Activated T-cell treated with anti-CD3 and anti-CD28 coated beads, Interleukin-2, amount 50 U/mL, for 48 hours (primary cell): ENCODE data around the gene MOB3A.

Source experiments
- DNase-seq, 2 experiments: peaks; one replicate each; pipeline ENCODE4 v3.0.0-alpha.2; 2020

MOB3A gene

DNA sequence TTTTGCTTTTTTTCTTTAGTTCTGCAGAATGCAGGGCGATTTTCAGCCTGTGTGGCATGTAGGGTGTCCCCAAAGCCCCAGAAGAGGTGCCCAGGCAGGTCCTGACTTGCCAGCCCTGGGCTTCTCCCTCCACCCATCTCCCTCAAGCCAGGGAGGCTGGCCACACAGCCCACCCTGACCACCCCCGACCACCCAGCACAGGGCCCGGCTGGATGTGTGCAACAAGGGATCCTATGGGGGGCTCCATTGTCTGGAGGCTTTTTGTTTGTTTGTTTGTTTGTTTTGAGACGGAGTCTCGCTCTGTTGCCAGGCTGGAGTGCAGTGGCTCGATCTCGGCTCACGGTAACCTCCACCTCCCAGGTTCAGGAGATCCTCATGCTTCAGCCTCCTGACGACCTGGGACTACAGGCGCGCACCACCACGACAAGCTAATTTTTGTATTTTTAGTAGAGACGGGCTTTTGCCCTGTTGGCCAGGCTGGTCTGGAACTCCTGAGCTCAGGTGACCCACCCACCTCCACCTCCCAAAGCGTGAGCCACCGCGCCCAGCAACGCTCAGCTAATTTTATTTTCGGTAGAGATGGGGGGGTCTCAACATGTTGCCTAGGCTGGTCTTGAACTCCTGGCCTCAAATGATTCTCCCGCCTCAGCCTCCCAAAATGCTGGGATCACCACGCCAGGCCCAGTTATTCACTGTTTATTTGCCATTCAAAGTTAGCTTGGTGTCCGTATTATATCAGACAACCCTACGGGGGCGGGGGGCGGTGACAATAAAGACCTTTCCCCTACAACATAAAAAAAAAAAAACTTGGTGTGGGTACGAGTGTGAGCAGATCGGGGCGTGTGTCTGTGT lies 37.3 kb downstream of the MOB3A start:
- DNase-seq = no peak

DNA sequence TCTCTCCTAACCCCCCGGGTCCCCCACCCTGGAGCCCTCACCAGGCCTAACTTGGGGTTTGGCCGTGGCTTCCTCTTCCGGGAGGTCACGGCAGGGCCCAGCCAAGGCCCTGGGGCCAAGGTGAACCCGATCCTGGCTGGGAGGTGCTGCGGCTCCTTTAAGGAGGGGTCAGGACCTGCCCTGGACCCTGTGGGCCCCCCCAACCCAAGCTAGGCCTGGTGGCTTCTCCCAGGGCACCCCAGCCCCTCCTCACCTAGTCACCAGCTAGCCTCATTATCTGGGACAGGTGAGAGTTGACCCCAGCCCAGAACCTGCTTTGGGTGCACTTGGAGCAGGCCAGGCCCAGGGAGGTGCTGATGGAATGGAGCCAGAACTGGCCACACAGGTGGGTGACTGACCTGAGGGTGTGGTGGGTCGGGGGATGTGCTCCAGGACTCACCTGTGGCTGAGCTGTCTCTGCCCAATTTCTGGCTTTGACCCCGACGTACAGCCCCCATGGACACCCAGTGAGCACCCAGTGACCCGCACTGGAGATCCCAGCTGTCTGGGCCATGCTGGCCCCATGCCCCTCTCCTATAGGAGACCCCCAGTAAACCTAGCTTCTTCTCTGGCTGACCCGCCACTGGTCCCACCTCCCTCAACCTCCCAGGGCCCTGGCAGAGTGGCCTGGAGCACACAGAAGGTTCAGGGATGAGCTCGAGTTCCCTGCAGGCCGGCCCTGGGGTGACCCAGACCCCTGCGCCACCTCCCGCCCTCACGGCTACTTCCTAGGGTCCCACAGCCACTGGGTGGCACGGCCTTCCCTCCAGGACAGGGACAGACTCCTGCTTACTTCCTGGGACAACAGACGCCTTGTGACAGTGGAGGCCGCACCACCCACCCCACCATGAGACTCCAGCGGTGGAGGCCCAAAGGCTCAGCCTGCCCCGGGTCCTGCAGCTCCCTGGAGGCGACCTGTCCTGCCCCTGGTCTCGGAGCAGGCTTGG lies 38.3 kb downstream of the MOB3A start:
- DNase-seq = no peak

DNA sequence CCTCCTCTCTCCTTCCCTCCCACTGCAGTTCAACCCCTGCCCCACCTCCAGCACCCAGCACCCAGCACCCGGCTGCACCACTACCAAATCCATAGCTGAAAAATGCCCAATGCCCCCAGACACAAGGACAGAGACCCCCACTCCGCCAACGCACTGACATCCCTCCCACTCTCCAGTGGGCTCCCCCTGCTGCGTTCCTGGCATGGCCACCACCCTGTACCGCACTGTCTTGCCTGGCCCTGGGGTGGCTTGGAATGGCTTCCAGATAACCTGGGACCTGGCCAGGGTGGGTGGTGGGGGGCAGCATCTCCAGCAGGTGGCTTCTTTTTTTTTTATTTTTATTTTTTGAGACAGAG lies 39.3 kb downstream of the MOB3A start:
- no peak for DNase-seq

DNA sequence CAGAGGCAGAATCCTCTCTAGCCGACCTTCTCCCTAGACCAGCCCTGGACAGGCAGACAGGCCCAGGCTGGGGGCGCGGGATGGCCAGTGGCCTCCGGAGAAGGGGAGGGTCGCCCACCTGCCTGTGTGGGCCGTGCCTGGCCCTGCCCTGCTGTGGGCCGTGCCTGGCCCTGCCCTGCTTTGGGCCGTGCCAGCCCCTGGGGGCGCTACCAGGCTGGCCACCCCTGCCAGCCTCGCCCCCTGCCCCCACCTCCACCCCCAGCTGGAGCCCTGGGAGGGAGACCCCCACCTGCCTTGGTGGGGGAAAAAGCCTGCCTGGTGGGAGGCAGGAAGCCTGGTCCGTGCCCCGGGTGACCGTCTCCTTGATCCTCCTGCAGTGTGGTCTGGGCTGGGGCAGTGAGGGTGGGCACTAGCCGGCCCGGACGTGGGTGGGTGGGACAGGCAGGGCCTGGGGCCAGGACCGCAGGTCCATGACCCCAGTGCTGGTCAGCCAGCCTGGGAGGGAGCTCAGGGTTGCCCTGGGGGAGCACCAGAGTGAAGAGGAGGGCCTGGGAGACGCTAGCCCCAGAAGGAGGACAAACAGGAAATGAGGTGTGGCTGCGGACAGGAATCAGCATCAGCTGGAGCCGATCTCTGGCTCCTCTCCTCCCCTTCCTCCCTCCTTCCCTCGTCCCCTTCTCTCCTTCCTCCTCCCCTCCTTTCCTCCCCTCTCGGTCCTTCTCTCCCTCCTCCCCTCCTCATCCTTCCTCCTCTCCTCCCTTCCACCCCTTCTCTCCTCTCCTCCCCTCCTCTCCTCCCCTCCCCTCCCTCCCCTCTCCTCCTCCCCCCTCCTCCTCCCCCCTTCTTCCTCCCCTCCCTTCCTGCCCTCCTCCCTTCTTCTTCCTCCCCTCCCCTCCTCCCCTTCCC lies 39.9 kb downstream of the MOB3A start:
- DNase-seq = peak in 1 of 2 experiments; percentile 51

DNA sequence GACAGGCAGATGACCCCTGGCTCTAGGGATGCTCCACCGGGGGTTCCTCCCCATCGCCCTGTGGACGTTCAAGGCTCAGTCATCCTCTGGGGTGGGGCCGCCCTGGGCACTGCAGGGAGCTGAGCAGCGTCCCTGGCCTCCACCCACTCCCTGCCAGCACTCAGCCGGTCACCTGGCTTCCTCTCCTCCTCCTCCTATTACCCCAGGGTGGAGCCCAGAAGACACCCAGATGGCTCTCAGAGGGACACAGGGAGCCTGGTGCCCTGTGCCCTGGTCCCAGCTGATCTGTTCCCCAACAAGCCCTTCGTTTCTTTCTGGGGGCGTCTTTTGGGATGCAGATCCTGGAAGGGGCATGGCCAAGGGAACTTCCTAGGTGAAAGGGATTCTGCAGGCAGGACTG lies 41.4 kb downstream of the MOB3A start:
- DNase-seq = no peak

DNA sequence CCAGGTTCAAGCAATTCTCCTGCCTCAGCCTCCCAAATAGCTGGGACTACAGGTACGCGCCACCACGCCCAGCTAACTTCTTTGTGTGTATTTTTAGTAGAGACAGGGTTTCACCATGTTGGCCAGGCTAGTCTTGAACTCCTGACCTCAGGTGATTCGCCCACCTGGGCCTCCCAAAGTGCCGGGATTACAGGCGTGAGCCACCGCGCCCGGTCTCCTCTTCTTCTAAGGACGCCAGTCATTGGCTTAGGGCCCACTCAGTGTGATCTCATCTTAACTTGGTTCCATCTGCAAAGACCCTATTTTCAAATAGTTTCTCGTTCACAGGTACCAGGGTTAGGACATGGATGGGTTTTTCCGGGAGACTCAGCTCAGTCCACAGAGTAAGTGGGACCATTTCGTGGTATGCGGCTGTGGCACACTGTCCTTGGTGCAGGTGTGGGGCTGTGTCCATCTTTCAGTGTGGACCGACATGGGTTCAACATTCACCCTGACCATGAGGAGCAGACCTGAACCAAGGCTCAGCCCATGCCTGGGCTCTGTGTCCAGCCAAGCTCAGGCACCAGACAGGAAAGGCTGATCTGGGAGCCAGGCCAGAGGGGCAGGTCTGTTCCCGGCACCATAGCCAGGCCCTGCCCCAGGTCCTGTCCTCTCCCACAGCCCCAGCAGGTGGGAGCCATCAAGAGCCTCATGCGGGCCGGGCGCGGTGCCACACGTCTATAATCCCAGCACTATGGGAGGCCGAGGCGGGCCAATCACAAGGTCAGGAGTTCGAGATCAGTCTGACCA lies 42.3 kb downstream of the MOB3A start:
- no peak for DNase-seq

DNA sequence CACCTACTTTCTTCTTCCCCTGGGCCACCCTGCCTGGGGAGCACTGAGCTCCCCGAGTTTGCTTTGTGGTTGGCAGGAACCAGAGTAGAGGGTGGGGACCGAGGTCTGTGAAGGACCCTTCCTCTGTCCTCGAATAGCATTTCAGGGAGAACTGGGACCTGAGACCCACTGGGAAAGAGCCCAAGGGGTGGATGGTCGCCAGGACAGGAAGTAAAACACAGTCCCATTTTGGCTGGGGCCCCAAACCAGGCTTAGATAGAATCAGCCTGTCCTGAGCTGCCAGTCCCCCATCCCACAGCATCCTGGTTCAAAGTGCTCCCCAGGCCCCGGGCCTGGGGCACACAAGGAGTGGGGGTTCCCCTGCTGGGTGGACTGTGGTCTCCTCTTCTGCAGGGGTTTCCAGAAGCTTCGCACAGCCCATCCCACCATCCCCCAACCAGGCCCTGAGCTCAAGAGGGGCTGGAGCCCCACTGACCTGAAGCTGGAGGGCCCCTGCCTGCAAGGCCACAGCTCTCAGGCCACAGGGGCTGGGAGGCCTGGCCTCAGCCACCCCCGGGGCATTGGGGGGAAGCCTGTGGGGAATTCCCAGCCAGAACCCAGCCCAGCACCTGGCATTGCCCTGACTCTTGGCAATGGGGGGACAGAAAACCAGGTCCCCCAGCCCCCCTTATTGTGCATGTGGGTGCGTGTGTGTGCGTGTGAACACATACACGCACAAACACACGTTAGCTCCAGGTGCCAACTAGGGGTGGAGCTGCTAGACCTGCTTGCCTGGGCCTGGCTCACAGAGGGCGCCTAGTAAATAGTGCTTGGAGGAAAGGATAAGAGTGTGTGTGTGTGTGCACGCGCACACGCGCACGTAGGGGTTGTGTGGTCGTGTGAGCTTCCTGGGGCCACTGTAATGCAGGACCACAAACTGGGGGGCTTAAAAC lies 44.1 kb downstream of the MOB3A start:
- peak; percentile 60 to 64 for DNase-seq

DNA sequence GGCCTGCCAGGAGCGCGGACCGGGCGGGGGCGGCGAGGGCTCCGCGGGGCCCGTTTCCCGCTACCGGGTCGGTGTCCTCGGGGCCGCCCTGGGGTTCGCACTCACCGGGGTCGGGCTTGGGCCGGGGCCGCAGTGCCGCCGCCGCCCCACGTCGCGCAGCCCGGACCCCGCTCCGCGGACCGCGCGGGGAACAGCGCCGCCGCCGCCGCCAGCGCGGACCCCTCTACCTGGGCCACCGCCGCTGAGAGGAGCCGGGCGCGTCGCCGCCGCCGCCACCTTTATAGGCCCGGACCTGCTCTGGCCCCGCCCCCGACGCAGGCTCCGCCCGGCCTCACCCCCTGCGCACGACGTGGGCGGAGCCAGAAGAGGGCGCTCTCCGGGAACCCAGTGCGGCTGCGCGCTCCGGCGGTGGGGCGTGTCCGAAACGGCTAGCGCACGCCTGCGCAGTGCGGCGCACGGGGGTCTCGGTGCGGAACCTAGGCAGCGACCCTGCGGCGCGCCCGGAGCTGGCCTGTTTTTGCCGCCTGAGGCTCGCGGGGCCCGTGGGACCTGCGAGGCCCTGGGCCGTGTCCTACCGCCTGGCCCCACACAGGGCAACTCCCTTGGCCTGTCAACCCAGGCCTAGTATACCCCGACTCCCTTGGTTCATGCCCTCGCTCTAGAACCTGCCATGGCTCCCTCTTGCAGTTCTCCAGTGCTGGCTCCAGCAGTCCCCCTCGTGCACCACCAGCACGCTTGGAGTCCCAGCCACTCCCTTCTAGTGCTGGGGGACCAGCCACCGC lies 44.9 kb downstream of the MOB3A start, which contains the start of gene MKNK2:
MKNK2 (minus strand) TSS at position 254 of the 782 bp plus-strand sequence. CDS start 393 bp downstream, outside the sequence.
- peak; percentile 97 to 98 for DNase-seq

DNA sequence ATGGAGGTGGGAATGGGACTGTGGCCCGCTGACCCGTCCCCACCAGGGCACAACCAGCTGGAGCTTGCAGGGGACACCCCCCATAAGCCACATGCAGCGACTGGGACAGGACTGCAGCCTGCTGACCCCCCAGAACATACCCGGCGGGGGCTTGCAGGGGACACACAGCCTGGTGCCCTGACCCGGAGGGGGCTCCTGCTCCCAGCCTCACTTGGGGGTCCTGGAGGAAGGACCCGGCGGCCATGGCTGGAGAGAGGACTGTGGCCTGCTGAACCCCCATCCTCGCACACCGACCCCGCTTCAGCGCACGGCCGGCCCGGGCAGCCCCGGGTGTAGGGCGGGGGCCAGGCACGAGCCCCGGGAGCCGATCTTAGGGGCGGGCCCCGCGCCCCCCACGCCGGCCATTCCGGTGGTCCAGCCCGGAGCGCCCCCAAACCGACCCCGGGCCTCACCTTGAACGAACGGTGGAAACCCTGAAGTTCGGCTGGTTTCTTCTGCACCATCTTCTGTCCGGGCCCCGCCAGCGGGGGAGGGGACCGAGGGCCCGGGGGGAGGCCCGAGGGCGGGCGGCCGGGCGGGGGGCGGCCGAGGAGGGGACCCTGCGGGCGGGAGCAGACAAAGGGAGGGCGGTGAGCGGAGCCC lies 45.7 kb downstream of the MOB3A start:
- no peak for DNase-seq

DNA sequence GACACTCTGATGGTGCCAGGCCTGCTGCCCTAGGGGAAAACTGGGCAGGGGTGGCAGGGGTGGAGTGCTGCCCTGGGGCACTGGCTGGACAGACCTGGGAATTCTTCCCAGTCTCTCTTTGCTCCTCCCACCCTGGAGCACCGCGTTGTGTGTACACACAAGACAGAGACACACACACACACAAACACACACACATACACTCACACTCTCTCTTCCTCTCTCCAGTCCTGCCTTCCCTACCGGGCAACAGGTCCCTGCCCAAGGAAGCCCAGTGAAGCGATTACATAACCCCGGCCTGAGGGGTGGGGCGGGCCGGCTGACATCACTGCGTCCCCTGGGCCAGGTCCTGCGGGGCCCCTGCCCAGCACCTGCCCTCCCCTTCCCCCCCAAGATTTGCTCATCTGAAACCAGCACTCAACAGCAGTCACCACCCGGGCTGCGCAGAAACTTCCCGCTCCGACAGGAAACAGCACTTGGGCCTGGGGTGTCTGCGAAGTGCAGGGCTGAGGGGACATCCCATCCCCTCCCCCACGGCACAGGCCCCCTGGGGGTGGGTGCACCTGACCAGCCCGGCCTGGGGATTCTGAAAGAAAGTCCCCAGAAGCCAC lies 46.3 kb downstream of the MOB3A start:
- peak; percentile 72 to 74 for DNase-seq

DNA sequence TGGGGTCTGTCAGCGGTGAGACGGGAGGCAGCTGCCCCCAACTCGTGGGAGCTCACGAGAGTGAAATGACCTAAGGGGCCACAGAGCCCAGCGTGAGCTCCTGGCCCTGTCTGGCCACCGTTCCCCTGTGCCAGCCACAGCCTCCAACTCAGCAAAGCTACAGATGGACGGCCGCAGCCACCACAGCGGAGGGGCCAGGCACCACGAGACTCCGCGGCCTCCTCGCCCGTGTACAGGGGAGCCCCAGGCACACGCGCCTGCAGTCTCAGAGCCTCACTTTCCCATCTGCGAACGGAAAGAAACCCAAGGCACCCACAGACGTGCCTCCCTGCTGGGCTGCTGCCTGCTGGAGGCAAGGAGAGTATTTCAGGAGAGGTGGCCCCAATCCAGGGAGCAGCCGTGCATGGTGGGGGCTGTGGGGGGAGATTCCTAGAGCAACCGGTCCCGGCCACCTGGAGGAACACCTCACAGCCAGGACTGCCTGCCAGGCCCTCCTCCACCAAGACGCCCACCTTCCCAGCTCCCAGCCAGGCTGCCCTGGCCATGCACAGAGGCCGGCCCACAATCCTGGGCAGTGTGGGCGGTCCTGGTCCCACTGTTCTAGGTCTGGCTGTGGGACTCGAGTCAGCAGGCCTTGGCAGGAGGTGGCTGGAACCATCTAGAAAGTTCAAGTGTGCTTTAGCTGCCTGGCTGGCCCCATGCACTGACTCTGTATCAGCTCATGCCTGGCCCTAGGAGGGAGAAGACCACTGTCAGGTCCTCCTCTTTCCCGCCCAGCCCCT lies 47.0 kb downstream of the MOB3A start:
- no peak for DNase-seq

DNA sequence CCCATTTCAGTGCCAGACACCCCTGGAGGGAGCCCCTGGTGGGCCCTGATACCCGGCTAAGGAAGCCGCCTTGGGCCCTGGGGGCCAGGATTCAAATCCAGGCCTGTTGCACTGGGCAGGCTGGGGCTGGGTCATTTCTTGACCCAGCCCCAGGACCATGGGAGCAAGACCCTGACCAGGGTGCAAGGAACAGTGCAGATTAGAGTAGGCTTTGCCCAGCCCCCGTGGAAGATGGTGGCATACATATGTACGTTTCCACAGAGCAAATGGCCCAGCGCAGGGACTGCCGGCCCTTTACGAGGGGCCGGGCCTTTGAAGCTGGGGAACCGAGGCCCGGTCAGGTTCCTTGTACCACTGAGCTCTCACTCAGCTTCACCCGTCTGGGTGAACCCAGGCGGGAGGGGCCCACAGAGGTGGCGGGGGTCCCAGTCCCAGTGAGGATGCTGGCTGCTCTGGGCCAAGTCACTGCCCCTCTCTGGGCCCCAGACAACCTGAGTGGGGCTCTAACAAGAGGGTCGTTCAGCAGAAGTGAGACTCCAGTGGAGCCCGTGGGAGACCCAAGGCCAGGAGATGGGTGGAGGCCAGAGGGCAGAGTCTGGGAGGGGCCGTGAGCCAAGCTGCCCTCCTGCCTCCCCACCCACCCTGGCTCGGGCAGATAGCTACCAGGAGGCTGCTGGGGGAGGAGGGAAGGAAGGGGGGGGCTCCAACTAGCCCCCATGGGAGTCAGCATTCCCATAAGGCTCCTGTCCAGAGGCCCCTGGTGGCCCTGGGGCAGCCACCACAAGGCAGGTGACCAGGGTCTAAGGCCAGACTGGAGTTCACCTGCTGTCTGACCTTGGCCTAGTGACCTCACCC lies 47.8 kb downstream of the MOB3A start:
- no peak for DNase-seq

DNA sequence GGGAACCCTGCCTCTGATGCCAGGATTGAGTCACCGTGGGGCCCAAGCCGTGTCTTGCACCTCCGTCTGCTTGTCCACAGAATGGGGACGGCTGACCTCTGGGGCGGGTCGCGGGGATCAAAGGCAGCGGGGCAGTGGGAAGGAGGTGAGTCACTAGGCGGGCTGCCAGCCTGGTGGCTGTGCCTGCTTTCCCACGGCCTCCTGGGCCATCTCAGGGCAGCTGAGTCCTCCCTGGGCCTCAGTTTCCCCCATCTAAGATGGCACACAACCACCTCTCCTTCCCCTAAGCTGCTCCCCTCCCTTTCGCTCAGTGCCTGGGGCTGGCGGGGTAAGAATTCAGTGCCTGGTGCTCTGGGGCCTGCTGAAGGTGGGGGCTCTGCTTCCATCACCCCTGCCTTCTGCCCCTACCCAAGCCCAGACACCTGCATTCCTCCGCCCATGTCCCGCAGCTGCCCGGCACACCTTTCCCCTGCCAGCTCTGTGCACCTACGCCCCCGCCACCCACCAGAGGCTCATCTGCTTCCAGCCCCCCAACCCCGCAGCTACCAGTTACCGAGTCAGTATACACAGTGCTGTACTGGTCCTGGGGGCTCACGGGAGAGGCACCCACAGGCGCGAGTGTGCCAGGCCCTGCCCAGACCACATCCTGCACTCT lies 48.5 kb downstream of the MOB3A start:
- no peak for DNase-seq

DNA sequence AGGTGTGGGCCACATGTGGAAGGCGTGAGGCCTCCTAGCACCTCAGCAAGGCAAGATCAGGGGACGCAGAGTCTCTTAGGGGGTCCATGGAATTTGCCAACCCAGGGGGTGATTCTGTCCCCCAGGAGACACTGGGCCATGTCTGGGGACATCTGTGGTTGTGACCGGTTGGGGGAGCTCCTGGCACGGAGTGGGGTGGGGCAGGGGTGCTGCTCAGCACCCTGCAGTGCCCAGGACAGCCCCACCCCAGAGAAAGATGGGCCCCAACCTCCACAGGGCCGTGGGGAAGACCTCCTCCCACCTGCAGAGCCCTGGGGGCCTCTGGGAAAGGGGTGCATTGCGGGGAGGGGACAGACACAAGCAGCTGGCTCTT lies 49.1 kb downstream of the MOB3A start:
- no peak for DNase-seq

DNA sequence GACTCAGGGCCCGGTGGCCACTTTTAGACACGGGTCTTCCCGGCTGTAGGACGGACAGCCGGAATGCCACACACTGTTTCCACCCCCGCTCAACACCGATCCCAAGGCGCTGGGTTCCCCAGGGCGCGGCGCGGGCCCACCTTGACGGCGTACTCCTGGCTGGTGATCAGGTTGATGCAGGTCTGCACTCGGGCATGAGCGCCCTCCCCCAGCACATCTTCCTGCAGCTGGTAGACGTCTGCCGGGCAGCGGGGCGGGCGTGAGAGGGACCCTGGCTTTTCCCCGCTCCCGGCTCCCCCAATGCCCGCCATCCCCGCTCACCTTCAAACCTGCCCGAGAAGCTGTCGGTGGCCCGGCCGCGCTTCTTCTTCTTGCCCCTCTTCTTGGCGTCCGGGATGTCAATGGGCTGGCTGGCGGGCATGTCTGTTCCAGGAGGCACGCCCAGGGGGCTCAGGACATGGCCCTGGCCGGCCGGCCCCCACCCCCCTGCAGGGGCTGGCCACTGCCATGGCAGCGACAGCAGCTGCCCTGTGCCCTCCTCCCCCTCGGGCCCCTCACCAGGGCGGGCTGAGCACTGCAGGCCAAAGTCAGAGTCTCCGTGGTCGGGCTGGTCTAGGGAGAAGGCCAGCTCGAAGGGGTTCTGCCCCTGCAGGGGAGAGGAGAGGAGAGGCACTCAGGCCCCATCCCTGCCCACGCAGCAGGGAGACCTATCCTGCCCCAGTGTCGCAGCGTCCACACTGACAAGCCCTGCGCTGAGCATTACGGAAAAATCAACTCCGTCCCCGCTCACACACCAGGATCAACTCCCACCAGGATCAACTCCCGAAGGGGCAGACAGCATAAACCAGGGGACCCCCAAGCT lies 49.8 kb downstream of the MOB3A start:
- DNase-seq = no peak
